Suprapubic skin (tissue), 4 donors: ENCODE data around the gene MALL. TPM values are rescaled to one million over a fixed set of nuclear protein-coding genes. Genes with fewer than 3 reads are reported as not detected.

ENCODE experiments used
- DNase-seq, 2 donors: peaks; one replicate each; pipeline ENCODE4 v3.0.0-alpha.2; 2019; ENCODE audit warnings: low spot score in 2 of 2
- H3K27ac ChIP-seq: fragments of 200-600 bp; sonication (generic); one replicate; pipeline ENCODE4 v1.5.1; 2019
- H3K27me3 ChIP-seq: fragments of 200-600 bp; sonication (generic); one replicate; pipeline ENCODE4 v1.5.1; 2019
- H3K36me3 ChIP-seq: fragments of 200-600 bp; sonication (generic); one replicate; pipeline ENCODE4 v1.5.1; 2019
- H3K4me1 ChIP-seq: fragments of 200-600 bp; sonication (generic); one replicate; pipeline ENCODE4 v1.5.1; 2019
- H3K4me3 ChIP-seq: fragments of 200-600 bp; sonication (generic); one replicate; pipeline ENCODE4 v1.5.1; 2019; ENCODE audit warnings: mild to moderate bottlenecking
- H3K9me3 ChIP-seq: fragments of 200-600 bp; sonication (generic); one replicate; pipeline ENCODE4 v1.5.1; 2019
- EP300 ChIP-seq: sonication (generic); formaldehyde crosslinking; IDR thresholded peaks from one replicate; pipeline ENCODE4 v1.6.1; 2017; ENCODE audit warnings: antibody characterized with exemption
- POLR2A ChIP-seq, 2 donors: fragments of 450-650 bp; IDR thresholded peaks; one replicate each; pipeline ENCODE4 v1.6.1; 2017; ENCODE audit warnings: antibody characterized with exemption in 2 of 2, mild to moderate bottlenecking in 2 of 2, moderate library complexity in 2 of 2
- POLR2AphosphoS5 ChIP-seq, 3 donors: sonication (generic); formaldehyde crosslinking; IDR thresholded peaks; one replicate each; pipeline ENCODE4 v1.6.1; 2017; ENCODE audit warnings: antibody characterized with exemption in 3 of 3
- WGBS: methylation state at CpG from one replicate; pipeline ENCODE4 v1.1.5; 2018; 5-methylcytosine and 5-hydroxymethylcytosine counted together
- total RNA-seq, 4 donors: library from RNA; depleted of rRNA; stranded (reverse); fragments of >200 nt; gene quantifications; one replicate each; pipeline ENCODE4 v1.1.0, GENCODE V29; 2016
- TF ChIP-seq, protein P1 (sequence below), 2 donors: fragments of 200-600 bp in 1 of 2; fragments of 450-650 bp in 1 of 2; sonication (generic) in 1 of 2; IDR thresholded peaks; one replicate each; pipeline ENCODE4 v1.5.1; 2016 to 2019; ENCODE audit warnings: antibody characterized with exemption in 2 of 2, mild to moderate bottlenecking in 1 of 2, moderate library complexity in 1 of 2

The MALL gene
- total RNA-seq, 4 donors from 2014 or later: 20.8 to 49.2 (median 41.6) TPM

DNA sequence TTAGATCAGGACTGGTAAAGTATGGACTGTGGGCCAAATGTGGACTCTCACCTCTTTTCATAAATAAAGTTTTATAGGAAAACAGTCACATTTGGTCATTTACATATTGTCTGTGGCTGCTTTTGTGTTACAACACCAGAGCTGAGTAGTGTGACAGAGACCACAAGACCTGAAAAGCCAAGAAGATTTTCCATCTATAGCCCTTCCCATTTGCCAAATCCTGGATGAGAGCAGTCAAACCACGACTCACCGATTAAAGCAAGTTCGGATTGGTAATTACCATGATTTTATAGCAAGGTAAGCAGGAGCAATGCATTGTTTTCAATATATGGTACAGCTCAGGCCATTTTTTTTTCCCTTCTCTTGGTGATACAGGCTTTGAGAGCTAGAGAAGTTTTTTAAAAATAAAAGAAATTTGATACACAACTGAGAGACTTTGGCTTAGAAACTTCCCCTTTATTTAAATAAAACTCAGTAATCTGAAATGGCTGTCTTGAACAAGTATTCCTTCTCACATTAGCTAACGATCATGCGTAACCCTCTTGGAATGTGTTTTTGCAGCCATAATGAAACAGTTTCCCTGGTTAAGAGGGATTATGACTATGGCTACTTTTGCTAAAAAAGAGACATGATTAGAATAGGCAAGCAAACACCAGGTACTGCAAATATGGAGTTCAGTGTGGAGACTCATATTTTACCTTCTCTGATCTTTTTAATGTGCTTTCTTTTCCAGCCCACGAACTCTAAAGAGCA, 9.5 kb upstream of the MALL start:
- WGBS: 62% methylated on average over 6 of the region's 6 CpGs
- TF ChIP-seq EP300: no peak
- no peak for TF ChIP-seq POLR2AphosphoS5 (IDR thresholded peaks at IDR 0.05)
- TF ChIP-seq, protein P1, sequence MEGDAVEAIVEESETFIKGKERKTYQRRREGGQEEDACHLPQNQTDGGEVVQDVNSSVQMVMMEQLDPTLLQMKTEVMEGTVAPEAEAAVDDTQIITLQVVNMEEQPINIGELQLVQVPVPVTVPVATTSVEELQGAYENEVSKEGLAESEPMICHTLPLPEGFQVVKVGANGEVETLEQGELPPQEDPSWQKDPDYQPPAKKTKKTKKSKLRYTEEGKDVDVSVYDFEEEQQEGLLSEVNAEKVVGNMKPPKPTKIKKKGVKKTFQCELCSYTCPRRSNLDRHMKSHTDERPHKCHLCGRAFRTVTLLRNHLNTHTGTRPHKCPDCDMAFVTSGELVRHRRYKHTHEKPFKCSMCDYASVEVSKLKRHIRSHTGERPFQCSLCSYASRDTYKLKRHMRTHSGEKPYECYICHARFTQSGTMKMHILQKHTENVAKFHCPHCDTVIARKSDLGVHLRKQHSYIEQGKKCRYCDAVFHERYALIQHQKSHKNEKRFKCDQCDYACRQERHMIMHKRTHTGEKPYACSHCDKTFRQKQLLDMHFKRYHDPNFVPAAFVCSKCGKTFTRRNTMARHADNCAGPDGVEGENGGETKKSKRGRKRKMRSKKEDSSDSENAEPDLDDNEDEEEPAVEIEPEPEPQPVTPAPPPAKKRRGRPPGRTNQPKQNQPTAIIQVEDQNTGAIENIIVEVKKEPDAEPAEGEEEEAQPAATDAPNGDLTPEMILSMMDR (IDR thresholded peaks at IDR 0.05): no peak
- no peak for TF ChIP-seq POLR2A (IDR thresholded peaks at IDR 0.05)

DNA sequence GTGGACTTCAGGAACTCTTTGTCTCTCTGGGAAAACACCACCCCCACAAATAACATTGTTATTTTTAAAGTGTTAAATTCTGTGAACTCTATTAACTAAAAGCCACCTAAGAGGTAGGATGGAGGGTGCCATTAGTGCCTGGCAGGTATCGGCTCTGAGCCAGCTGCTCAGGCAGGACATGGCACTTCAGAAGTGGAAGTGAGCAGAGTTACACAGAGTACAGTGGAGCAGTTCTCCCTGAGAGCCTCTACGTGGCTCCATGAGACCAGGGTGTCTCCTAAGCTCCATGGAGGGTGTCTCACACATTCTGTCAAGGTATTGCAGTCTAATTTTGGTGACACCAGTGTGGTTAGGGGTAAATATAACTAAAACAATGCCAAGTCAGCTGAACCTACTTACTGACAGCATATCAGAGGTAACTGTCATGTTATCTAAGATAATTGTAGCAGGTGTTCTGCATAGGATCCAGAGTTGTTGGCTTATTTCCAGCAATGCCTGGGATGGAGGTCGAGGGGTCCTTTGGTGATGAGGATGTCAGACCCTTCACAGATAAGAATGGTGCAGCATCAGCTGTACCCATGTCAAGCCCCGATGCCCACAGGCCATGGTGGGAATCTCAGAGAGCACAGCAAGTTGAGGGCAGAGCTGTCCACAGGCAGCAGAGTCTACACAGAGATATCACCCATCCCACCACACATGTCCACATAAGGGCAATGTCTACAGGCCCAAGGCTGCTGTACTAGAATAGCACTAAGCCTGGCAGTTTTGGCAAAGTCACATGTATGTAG, 8.6 kb upstream of the MALL start:
- Histone ChIP-seq H3K4me1 (peaks cover 7% of the 10 kb centered on the region), H3K4me3 (no peak overlapping the region), H3K27ac (no peak overlapping the region), H3K36me3 (no peaks in the 10 kb centered on the region), H3K9me3 (no peaks in the 10 kb centered on the region), H3K27me3 (no peaks in the 10 kb centered on the region)
- 90% methylated on average over 4 of the region's 4 CpGs for WGBS
- DNase-seq: no peak
- TF ChIP-seq, protein P1 (IDR thresholded peaks at IDR 0.05): no peak
- TF ChIP-seq POLR2A (IDR thresholded peaks at IDR 0.05): no peak
- TF ChIP-seq POLR2AphosphoS5 (IDR thresholded peaks at IDR 0.05): no peak
- no peak for TF ChIP-seq EP300

More for the DNA sequence above, 9.5 kb upstream of the MALL start:
- H3K27ac ChIP-seq: no peak overlapping the region
- no peaks in the 10 kb centered on the region for H3K36me3 ChIP-seq
- DNase-seq: no peak
- no peaks in the 10 kb centered on the region for H3K27me3 ChIP-seq
- H3K4me1 ChIP-seq: peaks cover 7% of the 10 kb centered on the region
- no peak overlapping the region for H3K4me3 ChIP-seq
- no peaks in the 10 kb centered on the region for H3K9me3 ChIP-seq

DNA sequence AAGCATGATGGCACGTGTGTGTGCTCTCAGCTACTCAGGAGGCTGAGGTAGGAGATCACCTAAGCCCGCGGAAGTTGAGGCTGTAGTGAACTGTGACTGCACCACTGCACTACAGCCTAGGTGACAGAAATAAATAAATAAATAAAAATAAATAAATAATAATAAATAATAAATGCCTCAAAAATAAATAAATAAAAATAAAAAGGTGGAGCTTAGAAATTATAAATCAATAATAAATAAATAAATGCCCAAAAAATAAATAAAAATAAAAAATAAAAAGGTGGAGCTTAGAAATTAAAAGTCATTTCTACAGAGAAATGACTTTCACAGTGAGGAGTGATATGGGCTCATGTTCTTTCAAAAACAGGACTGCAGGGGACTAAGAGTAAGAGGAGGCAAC, 6.0 kb upstream of the MALL start:
- Histone ChIP-seq H3K27ac (no peak overlapping the region), H3K9me3 (no peaks in the 10 kb centered on the region), H3K36me3 (no peaks in the 10 kb centered on the region), H3K27me3 (no peaks in the 10 kb centered on the region), H3K4me3 (no peak overlapping the region), H3K4me1 (peaks cover 10% of the 10 kb centered on the region)
- no peak for DNase-seq
- TF ChIP-seq EP300 (no peak), POLR2A (IDR thresholded peaks at IDR 0.05) (no peak), POLR2AphosphoS5 (IDR thresholded peaks at IDR 0.05) (no peak)
- TF ChIP-seq, protein P1 (IDR thresholded peaks at IDR 0.05): no peak
- WGBS: 97% methylated on average over 3 of the region's 3 CpGs

DNA sequence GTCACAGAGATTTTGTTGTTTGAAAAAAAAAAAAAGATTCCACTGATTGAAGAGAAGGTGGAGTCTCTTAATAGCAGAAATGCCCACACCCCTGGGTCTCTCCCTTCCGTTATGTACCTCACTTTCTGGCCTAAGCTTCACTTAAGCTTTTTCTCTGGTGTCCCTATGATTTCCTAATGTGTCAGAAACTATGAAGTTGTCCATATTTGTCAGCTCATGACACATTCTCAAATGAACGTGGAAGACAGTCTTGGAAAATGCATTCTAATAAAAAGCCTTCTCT, 5.4 kb upstream of the MALL start:
- Histone ChIP-seq H3K27ac (no peak overlapping the region), H3K4me3 (no peak overlapping the region), H3K9me3 (no peaks in the 10 kb centered on the region), H3K27me3 (no peaks in the 10 kb centered on the region), H3K36me3 (no peaks in the 10 kb centered on the region), H3K4me1 (peaks cover 13% of the 10 kb centered on the region)
- no peak for DNase-seq
- TF ChIP-seq, protein P1 (IDR thresholded peaks at IDR 0.05): no peak
- TF ChIP-seq POLR2A (IDR thresholded peaks at IDR 0.05) (no peak), POLR2AphosphoS5 (IDR thresholded peaks at IDR 0.05) (no peak), EP300 (no peak)
- WGBS: 59% methylated on average over 2 of the region's 2 CpGs
